HG02588 (cell line): ENCODE results near the gene CDKAL1.

Source experiments
- ATAC-seq: cut with Tn5 transposase; IDR thresholded peaks from one replicate; pipeline ENCODE4 v1.9.1; 2021; ENCODE audit warnings: mild to moderate bottlenecking, moderate library complexity; ENCODE audit not compliant: unreplicated experiment

The CDKAL1 gene

DNA sequence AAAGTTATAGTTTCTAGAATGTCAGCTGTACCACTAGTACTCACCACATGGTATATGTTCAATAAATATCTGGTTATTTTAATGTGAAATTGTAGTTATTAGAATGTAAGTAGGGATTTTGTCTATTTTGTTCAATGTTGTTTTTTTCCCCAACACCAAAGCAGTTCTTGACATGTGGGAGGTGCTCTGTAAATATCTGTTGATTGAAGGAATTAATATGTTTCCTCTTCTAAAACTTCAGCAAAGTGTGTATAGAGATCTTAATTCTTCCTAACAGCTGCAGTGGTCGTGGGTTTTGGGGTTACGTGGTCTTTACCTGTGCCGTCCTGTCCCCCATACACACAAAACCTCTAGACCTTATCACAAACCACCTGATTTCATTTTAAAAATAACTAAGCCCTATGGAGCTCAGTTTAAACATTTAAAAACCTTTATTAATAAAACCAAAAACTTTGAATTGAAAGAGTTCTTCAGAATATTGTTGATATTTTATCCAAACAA, 587.4 kb downstream of the CDKAL1 start:
- no peak for ATAC-seq

DNA sequence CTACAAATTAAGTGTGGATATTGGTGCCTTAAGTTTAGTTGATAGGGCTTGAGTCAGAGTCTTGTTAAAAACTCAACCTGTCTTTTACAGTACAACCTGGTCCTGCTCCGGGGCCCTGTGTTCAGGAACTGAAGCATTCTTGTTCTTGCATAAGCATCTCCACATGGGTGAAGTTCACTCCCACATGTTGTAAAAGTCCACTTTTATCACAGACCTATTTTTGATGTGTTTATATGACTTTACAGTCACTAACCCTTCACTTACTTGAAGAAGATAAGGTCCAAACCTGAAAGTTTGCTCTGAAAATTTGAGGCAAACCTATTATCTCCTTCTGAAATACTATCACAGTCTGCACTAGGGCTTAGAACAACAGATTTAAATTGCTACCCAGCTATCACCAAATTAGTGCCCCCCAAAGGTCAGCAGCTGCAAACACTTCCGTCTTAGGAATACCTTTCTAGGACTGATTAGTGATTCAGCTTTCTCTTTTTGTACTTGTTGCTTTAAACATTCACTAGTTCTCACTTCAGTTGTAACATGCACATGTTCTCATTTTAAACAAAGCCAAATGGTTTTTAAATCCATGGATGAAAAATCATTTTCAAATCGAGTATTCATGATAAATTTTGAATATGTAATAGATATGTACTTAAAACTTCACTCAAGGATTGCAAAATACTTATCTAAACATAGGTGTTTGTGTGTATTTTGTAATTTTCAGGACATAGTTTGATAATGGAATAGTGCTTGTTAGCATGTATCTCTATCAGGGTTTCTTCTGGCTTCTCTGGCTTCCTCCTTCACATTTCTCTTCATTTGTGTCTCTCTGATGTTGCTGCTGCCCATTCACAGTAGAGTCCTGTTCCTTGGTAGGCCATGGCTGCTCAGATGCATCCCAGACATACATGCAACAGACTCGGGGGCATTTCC, 589.5 kb downstream of the CDKAL1 start:
- ATAC-seq = no peak

DNA sequence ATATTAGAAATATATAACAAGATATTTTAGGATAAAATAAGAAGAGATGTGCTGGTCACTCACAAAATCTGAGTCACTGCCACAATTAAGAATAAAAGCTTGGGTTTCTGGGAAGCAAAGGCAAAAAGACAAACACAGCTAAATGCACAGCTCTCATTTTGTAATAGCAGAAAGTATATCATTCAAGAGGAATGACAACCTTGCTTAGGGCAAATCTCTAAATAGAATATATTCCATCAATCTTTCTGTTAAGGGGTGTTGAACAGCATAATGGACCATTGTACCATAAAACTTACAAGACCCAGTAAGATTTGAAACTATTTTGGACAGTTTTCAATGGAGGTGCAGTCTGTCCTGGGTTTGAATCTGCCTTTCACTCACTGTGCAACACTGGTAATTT, 594.3 kb downstream of the CDKAL1 start:
- no peak for ATAC-seq

DNA sequence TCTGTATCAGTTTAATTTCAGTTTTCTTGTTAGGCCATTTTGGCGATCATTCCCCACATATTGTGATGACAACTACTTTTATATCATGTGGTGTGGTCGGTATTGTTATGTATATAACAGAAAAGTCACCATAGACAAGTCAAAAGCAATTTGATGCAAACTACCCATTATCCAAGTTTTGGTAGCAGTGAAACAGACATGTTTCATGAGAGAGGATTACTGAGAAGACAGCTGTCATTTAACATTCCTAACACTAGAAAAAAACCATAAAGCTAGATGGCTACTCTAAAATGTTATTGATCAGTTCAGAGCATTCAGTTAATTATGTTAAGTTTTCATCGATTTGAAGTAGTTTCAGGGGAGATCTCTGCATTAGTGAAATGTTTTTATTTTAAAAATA, 597.1 kb downstream of the CDKAL1 start:
- ATAC-seq = no peak

DNA sequence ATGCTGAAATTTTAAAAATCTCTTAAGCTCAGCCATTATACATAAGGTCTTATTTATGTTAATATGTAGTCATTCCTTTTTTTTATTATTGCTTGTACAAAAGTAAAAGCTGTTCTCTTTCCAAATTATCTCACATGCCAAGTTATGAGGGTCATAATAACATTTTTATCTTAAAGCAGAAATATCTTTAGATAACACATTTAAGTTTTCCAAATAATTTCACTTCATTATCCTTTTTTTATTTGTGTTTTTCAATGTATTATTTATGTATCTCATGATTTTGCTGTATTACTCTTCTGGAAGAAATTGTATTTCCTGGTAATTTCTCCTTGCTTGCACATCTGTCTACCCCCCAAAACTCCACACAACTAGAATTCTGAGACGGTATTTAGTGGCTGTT, 598.2 kb downstream of the CDKAL1 start:
- ATAC-seq = no peak

DNA sequence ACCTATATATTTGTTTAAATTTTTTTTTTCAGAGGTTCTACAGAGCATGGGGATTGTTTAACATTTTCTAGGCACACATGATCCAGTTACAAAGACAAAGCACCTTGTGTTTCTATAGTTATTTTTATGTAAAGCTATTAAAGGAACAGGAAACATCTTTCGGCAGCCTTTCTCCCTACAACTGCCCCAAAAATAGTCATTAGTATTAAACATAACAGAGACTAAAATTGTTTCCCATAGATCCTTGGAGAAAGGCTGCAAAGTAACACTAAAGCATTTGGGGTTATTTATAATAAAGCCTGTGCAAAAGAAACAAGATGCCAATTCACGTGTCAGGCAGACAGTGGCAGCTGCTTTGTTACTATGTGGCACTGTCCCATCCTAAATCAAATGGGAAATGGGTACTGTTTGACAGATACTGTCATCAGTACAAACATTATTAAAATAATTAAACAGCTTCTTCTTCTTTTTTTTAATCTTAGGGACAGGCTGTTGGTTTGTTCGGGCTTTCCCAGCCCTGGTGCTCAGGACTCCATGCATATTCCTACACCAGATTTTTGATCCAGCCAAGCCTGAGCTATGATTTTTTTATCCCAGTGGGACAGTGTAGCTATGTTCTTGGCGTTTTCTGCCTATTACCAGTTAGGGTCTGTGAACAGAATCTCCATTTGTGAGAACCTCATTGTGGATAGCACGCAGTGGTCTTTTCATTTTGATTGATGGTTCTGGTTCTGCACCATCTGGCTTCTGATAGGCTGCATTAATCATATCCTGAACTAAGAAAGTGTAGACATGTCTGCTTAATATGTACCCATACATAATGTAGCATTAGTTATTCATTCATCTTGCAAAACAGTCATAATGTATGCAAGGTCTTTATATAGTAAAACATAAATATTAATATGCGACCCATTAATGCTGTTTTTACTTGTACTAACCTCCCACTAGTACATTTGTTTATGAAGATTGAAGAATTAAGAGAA, 598.9 kb downstream of the CDKAL1 start:
- ATAC-seq = no peak

DNA sequence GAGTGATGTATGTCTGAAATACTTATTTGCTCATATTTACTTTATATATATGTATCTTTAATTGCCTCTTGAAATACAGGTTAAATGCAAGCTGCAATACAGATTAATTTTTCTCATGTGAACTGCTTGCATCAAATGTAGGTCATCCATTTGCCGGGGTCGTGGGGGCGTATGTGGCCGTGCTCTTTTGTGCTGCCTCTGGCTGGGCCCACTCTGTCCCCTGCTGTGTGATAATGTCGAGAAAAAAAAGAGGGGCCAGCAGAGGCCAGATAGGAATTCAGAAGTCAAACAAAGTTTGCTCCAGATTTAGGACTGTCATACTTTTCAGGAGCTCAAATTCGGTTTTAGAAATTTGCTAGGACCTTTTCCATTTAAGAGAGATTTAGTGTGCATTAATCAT, 599.6 kb downstream of the CDKAL1 start:
- ATAC-seq = no peak

DNA sequence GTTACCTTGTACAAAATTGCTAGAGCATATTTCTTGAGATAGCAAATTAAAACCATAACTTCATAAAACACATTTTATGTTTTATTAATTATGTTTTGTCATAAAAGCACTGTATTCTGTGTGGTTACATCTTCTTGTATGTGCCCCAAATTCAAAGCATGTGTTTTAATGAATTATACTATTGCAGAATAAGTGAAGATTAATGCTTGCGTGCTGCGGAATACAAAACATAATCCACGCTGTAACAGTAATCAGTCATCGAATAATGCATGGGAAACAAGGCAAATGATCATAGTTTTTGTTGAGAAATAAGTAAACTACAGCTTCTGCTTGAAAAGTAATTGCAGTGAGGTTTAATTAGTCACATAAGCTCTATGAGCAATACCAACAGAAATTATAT, 600.1 kb downstream of the CDKAL1 start:
- ATAC-seq = no peak

DNA sequence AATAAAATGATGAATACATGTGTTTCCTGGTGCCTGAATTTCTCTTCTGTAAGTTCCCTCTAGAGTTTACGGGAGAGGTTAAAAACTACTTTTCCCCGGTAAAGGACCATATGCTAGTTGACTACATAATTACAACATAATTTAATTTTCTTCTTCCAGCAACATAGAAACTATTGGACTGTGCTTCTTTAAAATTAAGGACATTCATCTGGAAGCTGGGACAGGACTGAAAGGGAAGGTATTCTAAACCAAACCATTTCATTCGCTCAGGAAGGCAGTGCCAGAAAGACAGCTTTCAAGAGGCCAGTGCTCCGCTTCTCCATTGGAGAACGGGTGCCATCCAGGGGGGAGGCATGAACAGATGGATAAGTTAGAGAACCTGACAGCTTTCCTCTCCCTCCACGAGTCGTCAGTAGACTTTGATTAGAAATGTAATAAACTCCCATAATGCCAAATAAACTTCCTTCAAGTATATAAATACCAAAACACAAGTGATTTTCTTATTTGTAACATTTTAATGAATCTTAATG, 601.3 kb downstream of the CDKAL1 start:
- ATAC-seq = no peak

DNA sequence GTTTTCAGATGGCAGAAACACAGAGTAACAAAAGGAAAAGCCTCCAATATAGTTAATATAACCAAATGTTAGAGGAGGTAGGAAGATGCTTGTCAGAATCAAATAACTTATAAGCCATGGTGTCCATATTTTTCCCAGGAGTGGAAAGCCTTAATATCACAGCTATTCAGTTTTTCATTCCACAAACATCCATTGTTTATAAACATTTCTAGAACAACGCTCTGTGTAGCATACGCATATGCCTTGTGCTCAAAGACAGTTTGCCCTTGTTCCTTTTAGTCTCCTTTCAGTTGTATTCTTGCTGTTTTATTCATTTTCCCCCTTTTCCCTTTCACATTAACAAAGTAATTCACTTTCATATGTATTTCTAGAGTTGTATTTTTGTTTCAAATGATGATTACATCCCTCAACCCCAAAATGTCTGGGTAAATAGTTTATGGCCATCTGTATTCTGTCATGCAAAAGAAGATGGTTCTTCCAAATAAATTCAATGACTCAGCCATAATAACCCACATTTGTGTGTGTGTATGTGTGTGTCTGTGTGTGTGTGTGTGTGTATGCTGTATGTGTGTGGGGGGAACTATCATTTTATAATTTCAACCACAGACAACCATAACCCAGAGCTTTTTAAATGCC, 603.6 kb downstream of the CDKAL1 start:
- no peak for ATAC-seq

DNA sequence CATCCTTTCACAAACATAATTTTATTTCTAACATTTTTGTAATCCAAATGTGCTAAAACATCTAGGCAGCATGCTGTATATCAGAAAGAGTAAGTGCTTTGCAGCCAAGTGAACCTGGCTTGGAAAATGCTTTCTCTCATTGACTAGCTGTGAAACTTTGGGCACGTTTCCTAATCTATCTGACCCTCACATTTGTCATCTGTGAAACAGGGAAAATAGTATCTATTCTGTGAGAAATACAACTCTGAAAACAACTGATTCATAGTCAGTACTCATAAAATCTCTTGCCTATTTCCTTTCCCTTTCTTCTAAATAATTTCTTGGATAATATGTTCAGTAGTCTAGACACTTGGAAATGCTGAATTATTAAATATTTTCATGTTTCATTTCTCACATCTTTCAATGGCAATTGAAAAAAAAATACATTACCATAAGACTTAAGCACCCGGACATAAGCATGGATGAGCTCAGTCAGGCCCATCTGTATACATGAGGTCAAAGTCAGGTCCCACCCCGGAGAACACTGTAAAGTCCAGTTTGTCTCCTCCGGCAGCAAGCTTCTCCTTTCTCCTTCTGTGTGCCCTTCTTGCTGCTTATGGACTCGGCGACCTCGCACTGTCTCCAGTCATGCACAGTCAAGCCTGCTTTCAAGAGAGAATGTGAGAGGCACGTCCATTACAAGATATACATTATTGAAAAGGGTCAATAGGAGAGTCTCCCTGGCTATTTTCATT, 604.2 kb downstream of the CDKAL1 start:
- no peak for ATAC-seq

DNA sequence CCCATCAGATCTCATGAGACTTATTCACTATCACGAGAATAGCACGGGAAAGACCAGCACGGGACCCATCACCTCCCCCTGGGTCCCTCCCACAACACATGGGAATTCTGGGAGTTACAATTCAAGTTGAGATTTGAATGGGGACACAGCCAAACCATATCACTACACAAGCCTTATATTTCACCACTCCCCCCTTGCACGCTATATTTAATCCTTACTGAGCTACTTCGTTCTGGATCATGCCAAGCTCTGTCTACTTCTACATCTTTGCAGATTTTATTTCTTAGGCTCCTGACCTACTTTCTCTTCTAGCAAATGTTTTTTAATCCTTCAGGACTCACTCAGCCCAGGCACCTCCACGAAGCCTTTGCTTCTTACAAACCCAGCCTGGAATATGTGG, 606.7 kb downstream of the CDKAL1 start:
- ATAC-seq = no peak

DNA sequence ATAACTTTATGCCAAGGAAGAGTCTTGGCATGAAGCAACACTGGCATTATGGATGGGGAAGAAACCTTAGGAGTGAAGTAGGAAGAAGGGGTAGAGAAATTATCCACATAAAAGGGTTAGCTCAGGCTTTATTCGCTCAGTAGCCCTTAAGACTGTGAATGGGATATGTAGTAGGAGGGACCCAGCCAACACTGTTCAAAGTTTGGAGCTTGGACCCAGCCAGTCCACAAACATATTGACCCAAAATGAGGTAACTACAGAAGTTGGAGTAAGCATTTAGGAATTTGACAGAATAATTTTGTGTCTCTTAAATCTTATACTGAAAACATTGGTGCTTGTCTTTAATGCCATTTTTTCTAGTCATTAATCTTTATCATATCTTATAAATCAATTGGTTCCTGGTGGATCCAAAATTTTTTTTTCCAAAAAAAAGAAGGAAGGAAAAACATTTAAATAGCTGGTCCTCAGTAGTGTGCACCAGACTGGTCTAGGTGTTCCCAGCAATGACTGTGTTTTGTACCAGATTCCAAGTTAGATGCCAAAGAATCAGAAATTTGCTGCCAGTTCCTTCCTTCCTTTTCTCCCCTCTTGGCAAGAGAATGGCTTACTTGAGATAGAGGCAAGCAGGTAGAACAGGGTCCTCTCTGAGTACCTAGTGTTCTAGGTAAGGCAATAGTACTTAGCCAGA, 607.5 kb downstream of the CDKAL1 start:
- no peak for ATAC-seq

DNA sequence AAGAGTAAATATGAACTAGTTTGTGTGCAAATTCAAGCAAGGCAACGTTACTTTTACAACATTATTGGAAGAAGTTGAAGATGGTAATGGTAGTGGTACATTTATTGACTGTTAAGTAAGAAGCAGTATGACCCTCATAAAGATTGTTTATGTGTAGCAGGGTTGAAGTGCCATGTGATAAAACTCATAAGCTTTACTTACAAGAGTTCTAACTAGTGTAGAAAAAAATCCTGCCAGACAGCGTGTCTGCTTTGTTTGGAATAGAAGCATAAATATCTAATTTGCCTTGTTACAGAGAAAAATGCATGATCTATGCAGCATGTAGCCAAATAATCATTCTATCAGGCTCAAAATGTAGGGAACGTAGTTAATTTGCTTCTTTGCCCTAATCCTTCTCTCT, 608.5 kb downstream of the CDKAL1 start:
- no peak for ATAC-seq

DNA sequence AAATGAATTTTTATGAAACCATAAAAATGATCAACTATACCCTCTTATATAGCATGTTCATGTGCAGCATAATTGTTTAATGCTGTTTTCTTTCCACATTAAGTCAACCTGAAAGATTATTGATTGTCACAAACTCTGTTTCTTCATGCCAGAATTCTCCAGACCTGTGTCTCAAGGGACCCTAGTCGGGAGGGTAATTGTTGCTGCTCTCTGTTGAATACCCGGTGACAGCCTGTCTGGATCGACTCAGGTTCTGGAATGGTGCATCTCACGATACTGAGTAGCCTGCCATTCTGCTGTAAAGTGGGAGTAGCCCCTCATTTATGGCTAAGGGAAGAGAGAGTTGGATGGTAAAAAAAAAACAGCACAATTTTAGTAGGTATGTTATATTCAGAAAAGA, 609.4 kb downstream of the CDKAL1 start:
- no peak for ATAC-seq

DNA sequence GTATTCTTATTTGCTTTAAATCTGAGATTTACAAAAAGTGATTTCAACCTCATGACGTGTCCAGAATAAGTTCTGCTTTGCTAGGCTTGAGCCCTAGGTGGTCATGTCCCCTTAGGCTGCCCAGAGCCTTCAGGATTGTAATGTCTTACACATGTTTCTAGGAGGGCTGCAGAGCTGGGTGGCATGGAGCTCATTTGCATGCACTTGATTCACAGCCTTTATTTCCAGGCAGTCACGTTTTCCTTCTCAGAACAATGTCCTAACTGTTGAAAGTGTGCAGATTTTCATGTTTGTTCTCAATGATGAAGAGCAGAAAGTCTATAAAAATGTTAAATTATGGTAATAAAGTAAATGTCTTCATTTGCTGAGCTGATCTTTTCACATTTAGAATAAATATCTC, 610.7 kb downstream of the CDKAL1 start:
- no peak for ATAC-seq

DNA sequence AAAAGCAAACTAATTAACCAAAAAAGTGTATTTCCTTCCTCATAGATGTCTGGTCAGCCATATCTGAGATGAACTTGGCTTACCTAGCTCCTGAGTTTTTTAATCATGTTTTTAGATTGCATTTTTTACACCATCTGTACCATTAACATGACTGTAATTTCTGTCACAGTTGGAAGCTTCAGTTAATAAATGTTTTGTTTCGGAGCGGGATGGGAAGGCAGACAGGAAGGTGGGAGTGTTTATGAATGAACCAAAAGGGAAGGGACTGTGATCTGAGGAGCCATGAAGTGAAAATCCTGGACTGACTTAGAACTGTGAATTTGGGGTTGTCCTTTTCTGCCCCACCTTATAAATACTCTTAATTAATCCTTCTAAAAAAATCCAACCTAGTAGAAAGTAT, 613.7 kb downstream of the CDKAL1 start:
- ATAC-seq = no peak

DNA sequence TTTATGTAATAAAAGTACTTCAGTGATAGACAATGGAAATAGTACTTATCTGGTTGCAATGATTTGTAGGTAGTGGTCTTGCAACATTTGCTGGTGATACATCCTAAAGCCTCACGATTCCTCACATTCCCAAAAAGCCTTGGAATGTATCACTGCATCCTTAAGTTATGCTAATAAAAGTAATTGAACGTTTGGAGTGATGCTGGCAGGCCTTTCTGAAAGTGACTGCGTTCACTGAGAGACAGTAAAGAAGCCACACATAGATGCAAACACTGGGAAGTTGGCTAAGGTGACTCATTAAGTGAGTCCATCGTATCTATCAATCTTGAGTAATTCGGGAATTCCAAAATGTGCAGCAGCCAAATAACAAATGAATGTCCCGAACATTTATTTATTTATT, 615.2 kb downstream of the CDKAL1 start:
- no peak for ATAC-seq

DNA sequence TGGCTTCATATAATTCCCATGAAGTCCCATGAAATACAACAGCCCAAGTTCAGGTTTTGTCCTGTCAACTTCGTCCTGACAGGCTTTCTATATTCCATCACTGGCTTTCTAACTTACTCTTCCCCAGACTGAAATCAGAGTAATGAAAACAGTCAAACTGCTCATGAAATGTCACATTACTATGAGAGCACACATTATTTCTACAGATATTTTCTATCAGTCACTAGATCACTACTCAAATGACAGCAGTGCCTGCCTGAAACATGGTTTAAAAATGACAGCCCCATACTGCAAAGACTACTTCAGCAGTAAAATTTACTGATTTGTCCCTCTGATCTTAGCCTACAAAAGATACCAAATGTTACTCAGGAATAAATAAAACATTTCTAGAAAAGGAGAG, 616.4 kb downstream of the CDKAL1 start:
- no peak for ATAC-seq

DNA sequence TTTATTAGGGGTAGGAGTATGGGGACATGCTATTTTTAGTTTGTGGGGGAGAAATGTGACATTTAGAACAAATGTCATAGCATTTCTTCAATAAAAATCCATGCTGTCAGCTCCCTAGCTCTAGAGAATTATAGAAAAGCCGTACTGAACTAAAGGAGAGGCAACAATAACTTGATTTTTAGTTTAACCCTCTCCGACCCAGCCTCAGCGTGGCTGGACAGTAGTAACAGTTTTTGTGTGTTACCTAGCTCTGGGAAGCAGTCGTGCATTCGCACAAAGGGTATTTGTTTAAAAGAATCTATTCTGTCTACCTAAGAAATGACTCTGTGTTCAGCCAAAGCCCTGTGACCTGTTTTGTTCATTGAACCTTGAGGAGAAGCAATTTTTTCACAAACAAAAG, 616.9 kb downstream of the CDKAL1 start:
- ATAC-seq = no peak
